Smooth muscle cell (in vitro differentiated cells): ENCODE data around the gene FRAS1. TPM values are rescaled to one million over a fixed set of nuclear protein-coding genes. Genes with fewer than 3 reads are reported as not detected.

ENCODE experiments used
- DNase-seq: peaks from one replicate; lab custom pipeline; 2025; ENCODE audit not compliant: unreplicated experiment; lab: John Stamatoyannopoulos, UW
- H2AFZ ChIP-seq: fragments of 200-600 bp; sonication (generic); 2 replicates; pipeline ENCODE4 v1.6.0; 2016; ENCODE audit warnings: antibody characterized with exemption, low read depth, mild to moderate bottlenecking
- H3F3A ChIP-seq: fragments of 200-600 bp; sonication (generic); 2 replicates; pipeline ENCODE4 v1.6.0; 2017; ENCODE audit warnings: antibody characterized with exemption, low read depth
- H3K27ac ChIP-seq: fragments of 200-600 bp; sonication (generic); 2 replicates; pipeline ENCODE4 v1.5.1; 2016; ENCODE audit warnings: low read depth, mild to moderate bottlenecking
- H3K27me3 ChIP-seq: fragments of 200-600 bp; sonication (generic); 2 replicates; pipeline ENCODE4 v1.6.1; 2016; ENCODE audit warnings: low read depth, mild to moderate bottlenecking
- H3K36me3 ChIP-seq: fragments of 200-600 bp; sonication (generic); 2 replicates; pipeline ENCODE4 v1.5.1; 2016; ENCODE audit warnings: low read depth
- H3K4me1 ChIP-seq: fragments of 200-600 bp; sonication (generic); 2 replicates; pipeline ENCODE4 v1.5.1; 2016; ENCODE audit warnings: low read depth
- H3K4me2 ChIP-seq: fragments of 200-600 bp; sonication (generic); 2 replicates; pipeline ENCODE4 v1.6.0; 2016; ENCODE audit warnings: mild to moderate bottlenecking
- H3K4me3 ChIP-seq: fragments of 200-600 bp; sonication (generic); 2 replicates; pipeline ENCODE4 v1.5.1; 2016; ENCODE audit warnings: mild to moderate bottlenecking
- H3K79me2 ChIP-seq: fragments of 200-600 bp; sonication (generic); 2 replicates; pipeline ENCODE4 v1.6.0; 2016; ENCODE audit warnings: low read depth, mild to moderate bottlenecking
- H3K9ac ChIP-seq: fragments of 200-600 bp; sonication (generic); 2 replicates; pipeline ENCODE4 v1.6.0; 2016; ENCODE audit warnings: low read depth
- H3K9me3 ChIP-seq: fragments of 200-600 bp; sonication (generic); replicated peaks from 2 replicates; pipeline ENCODE4 v1.5.1; 2016; ENCODE audit warnings: low read depth
- H4K20me1 ChIP-seq: fragments of 200-600 bp; sonication (generic); 2 replicates; pipeline ENCODE4 v1.6.0; 2016; ENCODE audit warnings: low read depth
- WGBS: methylation state at CpG from one replicate; pipeline ENCODE4 v1.1.7; 2016; ENCODE audit warnings: low lambda C conversion rate; 5-methylcytosine and 5-hydroxymethylcytosine counted together
- polyA plus RNA-seq: library from polyadenylated mRNA; unstranded; fragments of >200 nt; fragmentation: Nextera tagmentation; extraction: Ambion mirVana; gene quantifications from 2 replicates; pipeline ENCODE4 v1.2.1, GENCODE V29; 2016
- total RNA-seq: library from RNA; depleted of rRNA; stranded (reverse); fragments of >200 nt; gene quantifications from 2 replicates; pipeline ENCODE4 v1.2.3, GENCODE V29; 2014
- TF ChIP-seq, protein P1 (sequence below): fragments of 200-600 bp; sonication (generic); IDR thresholded peaks from 2 replicates; pipeline ENCODE4 v1.5.1; 2017; ENCODE audit warnings: borderline replicate concordance, mild to moderate bottlenecking, antibody characterized with exemption; ENCODE audit not compliant: insufficient read depth, poor library complexity, severe bottlenecking

The FRAS1 gene
- total and polyA plus RNA-seq, 2 experiments from 2014 or later = 0.55 to 8.1 TPM

DNA sequence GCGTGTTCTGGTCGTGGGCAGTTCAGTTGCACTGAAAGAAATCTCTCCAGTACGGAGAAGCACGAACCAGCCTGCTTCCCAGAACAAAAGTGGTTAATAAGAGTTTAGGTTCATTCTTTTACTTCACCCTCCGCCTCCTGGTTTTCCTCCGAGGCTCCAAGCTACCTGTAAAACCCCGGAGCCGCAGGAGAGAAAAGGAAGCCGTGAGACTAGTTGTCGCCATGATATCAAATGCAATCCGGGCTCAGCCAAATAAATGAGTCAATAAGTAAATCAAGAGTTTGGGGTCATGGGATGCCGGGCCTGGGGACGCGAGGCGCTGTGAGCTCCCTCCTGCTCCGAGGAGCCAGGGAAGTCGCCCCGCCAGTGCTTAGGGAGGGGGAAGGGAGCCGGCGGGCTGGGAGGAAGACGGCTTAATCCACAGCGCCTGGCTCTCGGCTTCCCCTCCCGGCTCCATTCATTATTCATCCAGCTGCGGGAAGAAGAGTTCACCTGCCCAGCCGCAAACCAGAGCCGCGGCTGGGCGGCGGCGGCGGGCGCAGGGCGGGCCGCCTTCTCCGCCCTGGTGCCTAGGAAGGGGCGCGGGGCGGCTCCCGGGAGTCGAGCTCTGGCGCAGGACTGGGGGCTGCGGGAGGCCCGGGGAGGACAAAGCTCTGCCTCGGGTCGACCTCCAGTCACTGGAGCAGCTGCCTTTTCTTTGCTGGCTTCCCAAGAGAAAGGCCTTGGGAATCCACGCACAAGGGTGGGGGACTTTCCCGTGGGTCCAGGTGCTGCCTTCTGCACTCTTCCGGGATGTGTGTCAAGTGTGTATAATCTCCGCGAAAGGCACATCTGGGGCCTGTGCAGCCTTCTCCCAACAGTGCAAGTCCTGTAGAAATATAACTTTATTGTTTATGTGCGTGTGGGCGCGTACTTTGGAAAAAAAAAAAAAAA, 1.7 kb downstream of the FRAS1 start:
- DNase-seq = peak; percentile 10
- no peaks in the 10 kb centered on the region for H3K36me3 ChIP-seq
- H3K9me3 ChIP-seq = no peaks in the 10 kb centered on the region
- peak overlapping the region; percentile 51 for H3K9ac ChIP-seq
- TF ChIP-seq, protein P1, sequence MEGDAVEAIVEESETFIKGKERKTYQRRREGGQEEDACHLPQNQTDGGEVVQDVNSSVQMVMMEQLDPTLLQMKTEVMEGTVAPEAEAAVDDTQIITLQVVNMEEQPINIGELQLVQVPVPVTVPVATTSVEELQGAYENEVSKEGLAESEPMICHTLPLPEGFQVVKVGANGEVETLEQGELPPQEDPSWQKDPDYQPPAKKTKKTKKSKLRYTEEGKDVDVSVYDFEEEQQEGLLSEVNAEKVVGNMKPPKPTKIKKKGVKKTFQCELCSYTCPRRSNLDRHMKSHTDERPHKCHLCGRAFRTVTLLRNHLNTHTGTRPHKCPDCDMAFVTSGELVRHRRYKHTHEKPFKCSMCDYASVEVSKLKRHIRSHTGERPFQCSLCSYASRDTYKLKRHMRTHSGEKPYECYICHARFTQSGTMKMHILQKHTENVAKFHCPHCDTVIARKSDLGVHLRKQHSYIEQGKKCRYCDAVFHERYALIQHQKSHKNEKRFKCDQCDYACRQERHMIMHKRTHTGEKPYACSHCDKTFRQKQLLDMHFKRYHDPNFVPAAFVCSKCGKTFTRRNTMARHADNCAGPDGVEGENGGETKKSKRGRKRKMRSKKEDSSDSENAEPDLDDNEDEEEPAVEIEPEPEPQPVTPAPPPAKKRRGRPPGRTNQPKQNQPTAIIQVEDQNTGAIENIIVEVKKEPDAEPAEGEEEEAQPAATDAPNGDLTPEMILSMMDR = no peak
- no peaks in the 10 kb centered on the region for H3K27me3 ChIP-seq
- WGBS = 1% methylated on average over 38 of the region's 54 CpGs
- no peak overlapping the region for H3K27ac ChIP-seq
- peaks cover 8% of the 10 kb centered on the region for H3F3A ChIP-seq
- no peaks in the 10 kb centered on the region for H4K20me1 ChIP-seq
- H3K4me3 ChIP-seq = peak overlapping the region; percentile 87
- H2AFZ ChIP-seq = peak overlapping the region; percentile 95
- H3K79me2 ChIP-seq = peaks cover 9% of the 10 kb centered on the region
- H3K4me2 ChIP-seq = peak overlapping the region; percentile 99
- H3K4me1 ChIP-seq = no peaks in the 10 kb centered on the region

DNA sequence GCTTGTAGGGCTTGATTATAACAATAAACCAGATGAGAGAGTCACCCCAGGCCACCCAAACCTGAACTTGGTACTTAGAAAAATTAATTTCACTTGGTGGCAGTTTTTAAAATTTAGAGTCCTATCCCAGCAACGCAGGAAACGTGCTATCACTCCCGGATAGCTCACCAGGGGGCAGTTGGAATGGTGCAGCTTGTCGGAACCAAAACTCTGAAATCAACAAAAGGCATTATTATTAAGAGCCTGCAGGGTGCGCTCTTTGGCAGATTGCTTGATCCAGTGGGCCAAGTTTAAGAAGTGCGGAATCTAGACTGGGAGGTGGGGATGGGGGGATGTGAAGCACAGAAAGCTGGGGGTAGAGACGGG, 2.4 kb downstream of the FRAS1 start:
- peak overlapping the region; percentile 95 for H2AFZ ChIP-seq
- DNase-seq = no peak

DNA sequence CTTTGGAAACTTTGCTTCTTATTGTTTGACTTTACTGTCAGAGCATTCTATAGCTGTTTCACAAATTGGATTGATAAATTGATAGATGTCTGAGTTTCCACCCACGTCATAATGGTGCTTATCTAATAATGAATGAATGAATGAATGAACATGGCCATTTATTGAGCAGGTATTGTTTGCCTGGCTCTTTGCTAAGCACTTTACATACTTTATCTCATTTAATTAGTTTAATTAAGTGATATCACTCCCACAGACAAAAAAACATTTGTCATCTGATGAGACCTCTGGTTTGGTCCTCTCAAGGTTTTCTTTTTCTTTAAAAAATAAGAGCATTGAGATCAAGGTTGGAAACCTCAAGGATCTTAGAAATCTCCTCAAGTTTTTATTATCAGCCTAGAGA, 2.8 kb downstream of the FRAS1 start:
- WGBS = 70% methylated on average over 1 of the region's 1 CpG
- Histone ChIP-seq H3K4me3 (no peak overlapping the region), H3K79me2 (peaks cover 19% of the 10 kb centered on the region), H3K27me3 (no peaks in the 10 kb centered on the region), H3K4me1 (no peaks in the 10 kb centered on the region), H3K27ac (no peak overlapping the region), H3K9me3 (no peaks in the 10 kb centered on the region), H2AFZ (no peak overlapping the region), H3K4me2 (no peak overlapping the region), H3F3A (peaks cover 8% of the 10 kb centered on the region), H3K9ac (no peak overlapping the region), H4K20me1 (no peaks in the 10 kb centered on the region), H3K36me3 (no peaks in the 10 kb centered on the region)
- no peak for DNase-seq
- TF ChIP-seq, protein P1 = no peak

More for the DNA sequence above, 2.4 kb downstream of the FRAS1 start:
- H3K36me3 ChIP-seq = no peaks in the 10 kb centered on the region
- H3K9me3 ChIP-seq = no peaks in the 10 kb centered on the region
- WGBS = 2% methylated on average over 7 of the region's 7 CpGs
- peak overlapping the region; percentile 87 for H3K4me3 ChIP-seq
- TF ChIP-seq, protein P1 = peak; percentile 64
- H3K79me2 ChIP-seq = peaks cover 16% of the 10 kb centered on the region
- peak overlapping the region; percentile 99 for H3K4me2 ChIP-seq
- no peak overlapping the region for H3K27ac ChIP-seq
- H3F3A ChIP-seq = peaks cover 8% of the 10 kb centered on the region
- no peaks in the 10 kb centered on the region for H4K20me1 ChIP-seq
- no peak overlapping the region for H3K9ac ChIP-seq
- H3K4me1 ChIP-seq = no peaks in the 10 kb centered on the region
- H3K27me3 ChIP-seq = no peaks in the 10 kb centered on the region
